A673 (cell line): ENCODE results near the gene EML6. TPM values are rescaled to one million over a fixed set of nuclear protein-coding genes. Genes with fewer than 3 reads are reported as not detected.

Experiments used
- BruUV-seq: library from RNA; stranded (reverse); fragments of 400-500 nt; replicated peaks from 2 replicates; lab custom pipeline; 2021; lab: Mats Ljungman, UMichigan
- CTCF ChIA-PET: fragments of 300-600 bp; sonication (Branson Sonifier 250); formaldehyde crosslinking; loops from one replicate; lab custom pipeline; 2022; ENCODE audit warnings: antibody characterized with exemption; lab: Charles Lee
- POLR2A ChIA-PET: fragments of 300-600 bp; sonication (Branson Sonifier 250); formaldehyde crosslinking; loops from one replicate; lab custom pipeline; 2022; ENCODE audit warnings: antibody characterized with exemption; ENCODE audit not compliant: low non-redundant PET; lab: Charles Lee
- DNase-seq: peaks from one replicate; pipeline ENCODE4 v3.0.0-alpha.2; 2015; ENCODE audit warnings: low spot score
- H3K27ac ChIP-seq: fragments of 200-600 bp; sonication (generic); 2 replicates; pipeline ENCODE4 v1.5.1; 2016; ENCODE audit warnings: mixed run types, low read depth, mild to moderate bottlenecking, mixed read lengths, antibody characterized with exemption, low read length; ENCODE audit not compliant: poor library complexity, severe bottlenecking
- H3K27me3 ChIP-seq: fragments of 200-600 bp; sonication (generic); replicated peaks from 2 replicates; pipeline ENCODE4 v1.6.1; 2017; ENCODE audit warnings: mixed run types, low read depth, mild to moderate bottlenecking, mixed read lengths, antibody characterized with exemption, low read length; ENCODE audit not compliant: insufficient read depth, poor library complexity
- H3K36me3 ChIP-seq: fragments of 200-600 bp; sonication (generic); 2 replicates; pipeline ENCODE4 v1.6.1; 2016; ENCODE audit warnings: mixed run types, mild to moderate bottlenecking, mixed read lengths, antibody characterized with exemption, low read length; ENCODE audit not compliant: insufficient read depth, poor library complexity, severe bottlenecking
- H3K4me1 ChIP-seq: fragments of 200-600 bp; sonication (generic); 2 replicates; pipeline ENCODE4 v1.6.1; 2017; ENCODE audit warnings: mixed run types, mild to moderate bottlenecking, mixed read lengths, antibody characterized with exemption, low read length; ENCODE audit not compliant: insufficient read depth, poor library complexity, severe bottlenecking
- H3K4me3 ChIP-seq: fragments of 200-600 bp; sonication (generic); 2 replicates; pipeline ENCODE4 v1.5.1; 2016; ENCODE audit warnings: low read depth, mixed run types, mild to moderate bottlenecking, mixed read lengths, low read length; ENCODE audit not compliant: poor library complexity, severe bottlenecking
- H3K9me3 ChIP-seq: fragments of 200-600 bp; sonication (generic); 2 replicates; pipeline ENCODE4 v1.6.1; 2016; ENCODE audit warnings: mixed run types, low read depth, mild to moderate bottlenecking, mixed read lengths, antibody characterized with exemption, low read length; ENCODE audit not compliant: poor library complexity, severe bottlenecking
- EZH2 ChIP-seq: fragments of 200-600 bp; sonication (generic); IDR thresholded peaks from 2 replicates; pipeline ENCODE4 v1.6.1; 2017; ENCODE audit warnings: borderline replicate concordance, low read depth, mild to moderate bottlenecking, mixed read lengths, antibody characterized with exemption, low read length; ENCODE audit not compliant: poor library complexity, severe bottlenecking
- intact Hi-C: fragments of 100-400 bp; cut with micrococcal nuclease; formaldehyde crosslinking; loops from one replicate; pipeline ENCODE4 v1.10.0; 2022; ENCODE audit not compliant: unreplicated experiment
- total RNA-seq: library from RNA; stranded (reverse); gene quantifications from 2 replicates; pipeline ENCODE4 v1.2.3, GENCODE V29; 2021
- TF ChIP-seq, protein P1 (sequence below): fragments of 300-800, 200-600 bp; sonication (generic); conservative IDR thresholded peaks from 2 replicates; pipeline ENCODE4 v1.5.1; 2017; ENCODE audit warnings: low read depth, mild to moderate bottlenecking, antibody characterized with exemption, low read length, moderate library complexity, mixed read lengths

Gene EML6
- total RNA-seq, 1 experiment from 2014 or later = 1.9 TPM

- BruUV-seq = TSS peak; percentile 81
- DNase-seq = no peak
- H3K27me3 ChIP-seq = peaks cover 24% of the 10 kb centered on the region
- H3K4me3 ChIP-seq = peak overlapping the region; percentile 65
- TF ChIP-seq, protein P1, sequence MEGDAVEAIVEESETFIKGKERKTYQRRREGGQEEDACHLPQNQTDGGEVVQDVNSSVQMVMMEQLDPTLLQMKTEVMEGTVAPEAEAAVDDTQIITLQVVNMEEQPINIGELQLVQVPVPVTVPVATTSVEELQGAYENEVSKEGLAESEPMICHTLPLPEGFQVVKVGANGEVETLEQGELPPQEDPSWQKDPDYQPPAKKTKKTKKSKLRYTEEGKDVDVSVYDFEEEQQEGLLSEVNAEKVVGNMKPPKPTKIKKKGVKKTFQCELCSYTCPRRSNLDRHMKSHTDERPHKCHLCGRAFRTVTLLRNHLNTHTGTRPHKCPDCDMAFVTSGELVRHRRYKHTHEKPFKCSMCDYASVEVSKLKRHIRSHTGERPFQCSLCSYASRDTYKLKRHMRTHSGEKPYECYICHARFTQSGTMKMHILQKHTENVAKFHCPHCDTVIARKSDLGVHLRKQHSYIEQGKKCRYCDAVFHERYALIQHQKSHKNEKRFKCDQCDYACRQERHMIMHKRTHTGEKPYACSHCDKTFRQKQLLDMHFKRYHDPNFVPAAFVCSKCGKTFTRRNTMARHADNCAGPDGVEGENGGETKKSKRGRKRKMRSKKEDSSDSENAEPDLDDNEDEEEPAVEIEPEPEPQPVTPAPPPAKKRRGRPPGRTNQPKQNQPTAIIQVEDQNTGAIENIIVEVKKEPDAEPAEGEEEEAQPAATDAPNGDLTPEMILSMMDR = no peak
- TF ChIP-seq EZH2 = no peak
- intact Hi-C loops = loop anchor here (5.0 to 10.0 kb wide), 2 partner anchors 115 to 292 kb away; no protein-coding TSS in a partner anchor
- peaks cover 6% of the 10 kb centered on the region for H3K4me1 ChIP-seq
- H3K27ac ChIP-seq = peak overlapping the region; percentile 54
- ChIA-PET CTCF (interaction anchor here (0.6 to 1.9 kb wide), 2 partner anchors 18 to 300 kb away, joined by 3 to 6 read pairs; no protein-coding TSS in a partner anchor), POLR2A (no interaction called here)
- H3K9me3 ChIP-seq = no peaks in the 10 kb centered on the region
- no peaks in the 10 kb centered on the region for H3K36me3 ChIP-seq
These were observed 821 bp upstream of the EML6 start for GRCh38 chr2:54722641-54723040.

DNA sequence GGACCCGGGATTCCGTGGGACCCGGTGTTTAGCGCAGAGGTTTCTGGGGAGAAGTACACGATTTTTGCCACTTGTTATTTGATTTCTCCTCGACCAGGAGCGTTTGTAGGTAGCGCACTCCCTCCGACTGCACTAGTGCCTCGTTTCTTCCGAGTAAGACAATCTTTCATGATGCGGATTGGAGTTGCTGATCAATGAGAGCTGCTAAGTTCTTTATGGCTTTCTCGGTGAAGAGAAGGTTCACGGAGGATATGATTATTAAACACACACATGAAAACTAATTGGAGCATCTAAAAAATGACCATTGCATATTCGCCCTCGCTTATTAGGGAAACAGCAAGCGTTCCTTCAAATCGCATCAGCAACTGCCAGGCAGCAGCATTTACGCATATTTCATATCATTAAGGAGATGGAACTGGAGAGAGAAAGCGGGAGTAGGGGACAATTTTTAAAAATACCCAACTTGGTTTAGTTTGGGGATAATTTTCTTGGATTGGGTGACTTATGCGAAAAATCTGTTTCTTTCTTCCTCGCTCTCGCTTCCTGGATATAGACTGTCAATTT lies 616 bp downstream of the EML6 start:
- Histone ChIP-seq H3K36me3 (no peaks in the 10 kb centered on the region), H3K4me3 (peak overlapping the region; percentile 65), H3K9me3 (no peaks in the 10 kb centered on the region), H3K27ac (no peak overlapping the region), H3K4me1 (peaks cover 6% of the 10 kb centered on the region), H3K27me3 (peaks cover 24% of the 10 kb centered on the region)
- POLR2A ChIA-PET = interaction anchor here (0.6 kb wide), 1 partner anchor 54 kb away, joined by 4 read pairs; no protein-coding TSS in a partner anchor
- CTCF ChIA-PET = interaction anchor here (1.9 kb wide), 1 partner anchor 19 kb away, joined by 6 read pairs; no protein-coding TSS in a partner anchor
- DNase-seq = peak; percentile 32
- intact Hi-C loops = loop anchor here (5.0 to 10.0 kb wide), 2 partner anchors 113 to 291 kb away; no protein-coding TSS in a partner anchor
- no TSS peak for BruUV-seq
- TF ChIP-seq, protein P1 = no peak; the same call in 1 of the 2 replicates
- TF ChIP-seq EZH2 = no peak

DNA sequence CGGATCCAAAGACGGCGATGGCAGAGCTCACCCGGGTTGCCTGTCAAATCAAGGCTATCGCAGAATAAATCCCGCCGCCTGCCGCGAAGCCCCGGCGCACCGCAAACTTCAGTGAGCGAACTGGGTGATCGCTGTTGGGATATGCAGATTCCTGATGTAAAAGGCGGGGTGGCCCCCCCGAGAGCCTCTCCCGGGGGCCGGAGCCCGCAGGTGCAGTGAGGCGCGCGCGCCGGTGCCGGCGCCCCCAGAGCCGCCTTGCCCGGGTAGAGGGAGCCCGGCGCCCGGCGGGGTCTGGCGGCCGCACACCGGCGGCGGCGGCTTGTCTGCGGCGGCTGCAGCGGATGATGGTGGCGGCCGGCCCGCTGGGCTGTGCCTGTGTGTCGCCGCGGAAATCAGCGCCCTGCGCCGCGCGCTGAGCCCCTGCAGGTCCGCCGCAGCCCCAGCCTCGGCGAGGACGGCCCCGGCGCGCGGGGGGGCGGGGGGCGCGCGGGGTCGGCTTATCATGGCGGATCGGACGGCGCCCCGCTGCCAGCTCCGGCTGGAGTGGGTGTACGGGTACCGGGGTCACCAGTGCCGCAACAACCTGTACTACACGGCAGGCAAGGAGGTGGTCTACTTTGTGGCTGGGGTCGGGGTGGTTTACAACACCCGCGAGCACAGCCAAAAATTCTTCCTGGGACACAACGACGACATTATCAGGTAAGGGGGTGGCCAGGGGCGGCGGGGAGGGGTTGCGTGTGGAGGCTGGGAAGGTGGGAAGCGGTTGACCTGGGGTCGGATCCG lies 1.3 kb downstream of the EML6 start:
- ChIA-PET POLR2A (interaction anchor here (0.6 kb wide), 1 partner anchor 54 kb away, joined by 4 read pairs; no protein-coding TSS in a partner anchor), CTCF (no interaction called here)
- Histone ChIP-seq H3K4me3 (peak overlapping the region; percentile 65), H3K27me3 (peaks cover 24% of the 10 kb centered on the region), H3K4me1 (peaks cover 6% of the 10 kb centered on the region), H3K36me3 (no peaks in the 10 kb centered on the region), H3K9me3 (no peaks in the 10 kb centered on the region), H3K27ac (no peak overlapping the region)
- intact Hi-C loops = loop anchor here (5.0 to 10.0 kb wide), 2 partner anchors 113 to 290 kb away; no protein-coding TSS in a partner anchor
- BruUV-seq = no TSS peak
- TF ChIP-seq EZH2 = no peak
- TF ChIP-seq, protein P1 = no peak
- DNase-seq = peak; percentile 36
